Activated CD4-positive, CD25-positive, alpha-beta regulatory T cell treated with anti-CD3 and anti-CD28 coated beads, Interleukin-2, amount 50 U/mL, for 16 hours (primary cell): ENCODE measurements around the gene MEGF6.

Experiments
- DNase-seq: peaks from one replicate; pipeline ENCODE4 v3.0.0-alpha.2; 2020; ENCODE audit warnings: low read depth, low spot score

Gene MEGF6

GRCh38 chr1:3504822-3505153 is 106.5 kb downstream of the MEGF6 start:
- DNase-seq, result no peak

- DNase-seq, result no peak
Measured at GRCh38 chr1:3504151-3504821, 107.0 kb downstream of the MEGF6 start.

GRCh38 chr1:3503525-3503886 is 107.8 kb downstream of the MEGF6 start:
- no peak for DNase-seq

GRCh38 chr1:3502641-3503524 is 108.4 kb downstream of the MEGF6 start:
- no peak for DNase-seq

- no peak for DNase-seq
Measured at GRCh38 chr1:3501856-3502640, 109.3 kb downstream of the MEGF6 start.

- no peak for DNase-seq
Measured at GRCh38 chr1:3501437-3501836, 109.9 kb downstream of the MEGF6 start.

- DNase-seq, result no peak
Measured at GRCh38 chr1:3500265-3500835, 111.0 kb downstream of the MEGF6 start.

GRCh38 chr1:3499611-3500010 is 111.7 kb downstream of the MEGF6 start:
- no peak for DNase-seq

GRCh38 chr1:3498986-3499385 is 112.3 kb downstream of the MEGF6 start:
- no peak for DNase-seq

GRCh38 chr1:3498246-3498930 is 112.9 kb downstream of the MEGF6 start:
- DNase-seq, result no peak

- no peak for DNase-seq
Measured at GRCh38 chr1:3497521-3497920, 113.8 kb downstream of the MEGF6 start.

- no peak for DNase-seq
Measured at GRCh38 chr1:3496916-3497315, 114.4 kb downstream of the MEGF6 start.

- no peak for DNase-seq
Measured at GRCh38 chr1:3495776-3496745, 115.2 kb downstream of the MEGF6 start.

- DNase-seq, result no peak
Measured at GRCh38 chr1:3494321-3495308, 116.7 kb downstream of the MEGF6 start.

- no peak for DNase-seq
Measured at GRCh38 chr1:3492545-3493246, 118.6 kb downstream of the MEGF6 start.

GRCh38 chr1:3491291-3492246 is 119.7 kb downstream of the MEGF6 start:
- DNase-seq, result peak; percentile 57

- DNase-seq, result no peak
Measured at GRCh38 chr1:3490046-3490745, 121.1 kb downstream of the MEGF6 start.
